Panc1 (cell line): ENCODE results near the gene TBC1D22A. TPM values are rescaled to one million over a fixed set of nuclear protein-coding genes. Genes with fewer than 3 reads are reported as not detected.

Experiments used
- ATAC-seq: fragments of 200-7000 bp; cut with Tn5 transposase; 2 replicates; pipeline ENCODE4 v1.9.1; 2020; ENCODE audit warnings: mild to moderate bottlenecking, moderate library complexity
- BruUV-seq: library from RNA; stranded (reverse); fragments of 400-500 nt; replicated peaks from 2 replicates; lab custom pipeline; 2021; lab: Mats Ljungman, UMichigan
- CTCF ChIA-PET: fragments of 300-600 bp; sonication (Branson Sonifier 250); formaldehyde crosslinking; loops from one replicate; lab custom pipeline; 2022; ENCODE audit warnings: antibody characterized with exemption; lab: Charles Lee
- POLR2A ChIA-PET: fragments of 300-600 bp; sonication (Branson Sonifier 250); formaldehyde crosslinking; loops from one replicate; lab custom pipeline; 2022; ENCODE audit warnings: antibody characterized with exemption; lab: Charles Lee
- DNase-seq: peaks from one replicate; pipeline ENCODE4 v3.0.0-alpha.2; 2010; ENCODE audit warnings: low read depth, low spot score
- H3K27ac ChIP-seq: 2 replicates; pipeline ENCODE4 v1.5.1; 2011; ENCODE audit warnings: mild to moderate bottlenecking, low read length, inconsistent platforms
- H3K27me3 ChIP-seq: fragments of 200-500 bp; sonication (Bioruptor generic); 2 replicates; pipeline ENCODE4 v1.6.0; 2014; ENCODE audit warnings: low read length, inconsistent platforms; ENCODE audit not compliant: control insufficient read depth, insufficient read depth
- H3K36me3 ChIP-seq: fragments of 200-500 bp; sonication (Bioruptor generic); 2 replicates; pipeline ENCODE4 v1.5.1; 2014; ENCODE audit warnings: inconsistent platforms, mild to moderate bottlenecking, low read length, moderate library complexity; ENCODE audit not compliant: control insufficient read depth, insufficient read depth
- H3K4me1 ChIP-seq: 2 replicates; pipeline ENCODE4 v1.5.1; 2011; ENCODE audit warnings: inconsistent platforms, mild to moderate bottlenecking, low read length, moderate library complexity; ENCODE audit not compliant: control insufficient read depth, insufficient read depth
- H3K4me3 ChIP-seq, 2 experiments: 2 replicates each; pipeline ENCODE4 v1.5.1; 2011 to 2012; ENCODE audit warnings: low read depth in 2 of 2, low read length in 2 of 2, mild to moderate bottlenecking in 2 of 2, inconsistent platforms in 1 of 2, moderate library complexity in 1 of 2
- H3K9me3 ChIP-seq: fragments of 200-500 bp; sonication (Bioruptor generic); 2 replicates; pipeline ENCODE4 v1.5.1; 2014; ENCODE audit warnings: low read depth, mild to moderate bottlenecking, inconsistent platforms, low read length, moderate library complexity; ENCODE audit not compliant: control insufficient read depth, insufficient read depth
- POLR2AphosphoS5 ChIP-seq: IDR thresholded peaks from 2 replicates; pipeline ENCODE4 v1.6.1; 2012; ENCODE audit warnings: mild to moderate bottlenecking, low read depth, low read length, moderate library complexity
- SIN3A ChIP-seq: IDR thresholded peaks from 2 replicates; pipeline ENCODE4 v1.6.1; 2012; ENCODE audit warnings: low read depth, mild to moderate bottlenecking, low read length, moderate library complexity, borderline replicate concordance; ENCODE audit not compliant: insufficient read depth
- TCF7L2 ChIP-seq: IDR thresholded peaks from 2 replicates; pipeline ENCODE4 v1.6.1; 2011; ENCODE audit warnings: mild to moderate bottlenecking, low read depth, low read length, inconsistent platforms
- in situ Hi-C: cut with HindIII; loops from 2 replicates; pipeline ENCODE4 v1.10.0; 2016; ENCODE audit warnings: low sequenced_read_pairs, low pct_unique_long_range_greater_than_20kb
- intact Hi-C: fragments of 100-400 bp; cut with micrococcal nuclease; formaldehyde crosslinking; loops from one replicate; pipeline ENCODE4 v1.10.0; 2022; ENCODE audit not compliant: unreplicated experiment
- total RNA-seq: library from RNA; stranded (reverse); gene quantifications from one replicate; pipeline ENCODE4 v1.2.1, GENCODE V29; 2021; ENCODE audit not compliant: unreplicated experiment
- TF ChIP-seq, protein P1 (sequence below), 2 experiments: IDR thresholded peaks; 2 replicates each; pipeline ENCODE4 v1.6.1; 2011 to 2012; ENCODE audit warnings: low read depth in 2 of 2, control low read depth in 1 of 2, low read length in 1 of 2, mild to moderate bottlenecking in 1 of 2, moderate library complexity in 1 of 2; ENCODE audit not compliant: insufficient read depth in 1 of 2
- TF ChIP-seq, protein P2 (sequence below): fragments of 450-650 bp; IDR thresholded peaks from 2 replicates; pipeline ENCODE4 v1.5.1; 2017; ENCODE audit warnings: mild to moderate bottlenecking

Gene TBC1D22A
- total RNA-seq, 1 experiment from 2014 or later = 28.7 TPM

DNA sequence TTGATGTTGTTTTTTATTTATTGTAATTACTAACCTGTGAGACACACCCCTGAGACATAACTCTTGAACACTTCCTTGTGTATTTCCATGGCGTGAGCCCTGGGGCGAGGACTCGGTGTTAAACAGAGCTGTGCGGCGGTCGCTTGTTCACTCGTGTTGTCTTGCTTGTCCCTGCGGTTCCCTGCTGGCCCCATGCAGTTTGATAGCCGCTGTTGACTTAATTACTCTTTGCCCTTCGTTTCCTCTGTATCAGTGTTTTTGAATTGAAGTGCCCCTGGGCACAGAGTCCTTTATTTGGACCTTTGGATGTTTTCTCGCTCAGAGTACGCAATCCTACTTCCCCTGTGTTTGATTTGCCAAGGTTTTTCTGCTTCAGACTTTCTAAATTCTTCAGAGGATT lies 52.7 kb downstream of the TBC1D22A start:
- BruUV-seq = no TSS peak
- H3K27me3 ChIP-seq = no peaks in the 10 kb centered on the region
- ATAC-seq = no peak
- intact Hi-C loops = no loop called here
- no peak for DNase-seq
- H3K36me3 ChIP-seq = no peaks in the 10 kb centered on the region; the same call in 1 of the 2 replicates
- peaks cover 5% of the 10 kb centered on the region; the same call in 1 of the 2 replicates for H3K4me1 ChIP-seq
- ChIA-PET CTCF (no interaction called here), POLR2A (no interaction called here)
- no peaks in the 10 kb centered on the region for H3K9me3 ChIP-seq
- TF ChIP-seq TCF7L2 (no peak), POLR2AphosphoS5 (no peak), SIN3A (no peak)
- TF ChIP-seq, protein P1, sequence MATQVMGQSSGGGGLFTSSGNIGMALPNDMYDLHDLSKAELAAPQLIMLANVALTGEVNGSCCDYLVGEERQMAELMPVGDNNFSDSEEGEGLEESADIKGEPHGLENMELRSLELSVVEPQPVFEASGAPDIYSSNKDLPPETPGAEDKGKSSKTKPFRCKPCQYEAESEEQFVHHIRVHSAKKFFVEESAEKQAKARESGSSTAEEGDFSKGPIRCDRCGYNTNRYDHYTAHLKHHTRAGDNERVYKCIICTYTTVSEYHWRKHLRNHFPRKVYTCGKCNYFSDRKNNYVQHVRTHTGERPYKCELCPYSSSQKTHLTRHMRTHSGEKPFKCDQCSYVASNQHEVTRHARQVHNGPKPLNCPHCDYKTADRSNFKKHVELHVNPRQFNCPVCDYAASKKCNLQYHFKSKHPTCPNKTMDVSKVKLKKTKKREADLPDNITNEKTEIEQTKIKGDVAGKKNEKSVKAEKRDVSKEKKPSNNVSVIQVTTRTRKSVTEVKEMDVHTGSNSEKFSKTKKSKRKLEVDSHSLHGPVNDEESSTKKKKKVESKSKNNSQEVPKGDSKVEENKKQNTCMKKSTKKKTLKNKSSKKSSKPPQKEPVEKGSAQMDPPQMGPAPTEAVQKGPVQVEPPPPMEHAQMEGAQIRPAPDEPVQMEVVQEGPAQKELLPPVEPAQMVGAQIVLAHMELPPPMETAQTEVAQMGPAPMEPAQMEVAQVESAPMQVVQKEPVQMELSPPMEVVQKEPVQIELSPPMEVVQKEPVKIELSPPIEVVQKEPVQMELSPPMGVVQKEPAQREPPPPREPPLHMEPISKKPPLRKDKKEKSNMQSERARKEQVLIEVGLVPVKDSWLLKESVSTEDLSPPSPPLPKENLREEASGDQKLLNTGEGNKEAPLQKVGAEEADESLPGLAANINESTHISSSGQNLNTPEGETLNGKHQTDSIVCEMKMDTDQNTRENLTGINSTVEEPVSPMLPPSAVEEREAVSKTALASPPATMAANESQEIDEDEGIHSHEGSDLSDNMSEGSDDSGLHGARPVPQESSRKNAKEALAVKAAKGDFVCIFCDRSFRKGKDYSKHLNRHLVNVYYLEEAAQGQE (IDR thresholded peaks at IDR 0.05; ENCODE audit: insufficient read depth in 1 of 2, low read depth in 2 of 2, low read length in 1 of 2) = no peak
- TF ChIP-seq, protein P2, sequence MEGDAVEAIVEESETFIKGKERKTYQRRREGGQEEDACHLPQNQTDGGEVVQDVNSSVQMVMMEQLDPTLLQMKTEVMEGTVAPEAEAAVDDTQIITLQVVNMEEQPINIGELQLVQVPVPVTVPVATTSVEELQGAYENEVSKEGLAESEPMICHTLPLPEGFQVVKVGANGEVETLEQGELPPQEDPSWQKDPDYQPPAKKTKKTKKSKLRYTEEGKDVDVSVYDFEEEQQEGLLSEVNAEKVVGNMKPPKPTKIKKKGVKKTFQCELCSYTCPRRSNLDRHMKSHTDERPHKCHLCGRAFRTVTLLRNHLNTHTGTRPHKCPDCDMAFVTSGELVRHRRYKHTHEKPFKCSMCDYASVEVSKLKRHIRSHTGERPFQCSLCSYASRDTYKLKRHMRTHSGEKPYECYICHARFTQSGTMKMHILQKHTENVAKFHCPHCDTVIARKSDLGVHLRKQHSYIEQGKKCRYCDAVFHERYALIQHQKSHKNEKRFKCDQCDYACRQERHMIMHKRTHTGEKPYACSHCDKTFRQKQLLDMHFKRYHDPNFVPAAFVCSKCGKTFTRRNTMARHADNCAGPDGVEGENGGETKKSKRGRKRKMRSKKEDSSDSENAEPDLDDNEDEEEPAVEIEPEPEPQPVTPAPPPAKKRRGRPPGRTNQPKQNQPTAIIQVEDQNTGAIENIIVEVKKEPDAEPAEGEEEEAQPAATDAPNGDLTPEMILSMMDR = no peak
- H3K4me3 ChIP-seq = no peak overlapping the region
- in situ Hi-C loops = no loop called here
- no peak overlapping the region for H3K27ac ChIP-seq

DNA sequence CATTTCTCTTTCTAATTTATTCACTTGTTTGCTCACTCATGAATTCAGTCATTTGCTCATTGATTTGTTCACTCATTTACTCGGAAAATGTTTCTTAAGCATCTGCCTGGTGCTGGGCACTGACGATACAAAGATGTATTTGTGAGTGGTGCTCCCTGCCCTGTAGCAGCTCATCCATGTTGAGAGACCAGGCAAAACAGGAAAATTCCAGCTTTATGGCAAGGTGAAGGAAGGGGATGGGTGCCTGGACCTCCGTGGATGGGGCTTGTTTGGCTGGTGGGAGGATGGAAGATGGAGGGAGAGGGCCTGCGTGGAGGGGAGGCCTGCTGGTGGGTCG lies 53.1 kb downstream of the TBC1D22A start:
- Histone ChIP-seq H3K36me3 (no peaks in the 10 kb centered on the region; the same call in 1 of the 2 replicates), H3K27ac (no peak overlapping the region), H3K9me3 (no peaks in the 10 kb centered on the region), H3K27me3 (no peaks in the 10 kb centered on the region), H3K4me3 (no peak overlapping the region), H3K4me1 (peaks cover 5% of the 10 kb centered on the region; the same call in 1 of the 2 replicates)
- intact Hi-C loops (no loop called here), in situ Hi-C loops (no loop called here)
- ATAC-seq (no peak; the same call in 1 of the 2 replicates), DNase-seq (no peak)
- ChIA-PET CTCF (no interaction called here), POLR2A (no interaction called here)
- BruUV-seq = no TSS peak
- TF ChIP-seq TCF7L2 = no peak
- no peak for TF ChIP-seq POLR2AphosphoS5
- TF ChIP-seq, protein P2 = no peak
